GM20000 (cell line): ENCODE measurements around the gene MLC1.

Experiments
- DNase-seq: peaks from one replicate; pipeline ENCODE4 v3.0.0; 2012; ENCODE audit warnings: low spot score
- CTCF ChIP-seq: IDR thresholded peaks from 2 replicates; pipeline ENCODE4 v1.5.1; 2012; ENCODE audit warnings: mild to moderate bottlenecking, control low read depth; ENCODE audit errors: extremely low read depth, missing control alignments

MLC1 gene

GRCh38 chr22:50010676-50011446, 74.4 kb downstream of the MLC1 start:
- peak; percentile 92 for DNase-seq
- TF ChIP-seq CTCF, result no peak

- no peak for TF ChIP-seq CTCF
- DNase-seq, result no peak
These were observed 75.2 kb downstream of the MLC1 start for GRCh38 chr22:50009765-50010675.
